Ovary (tissue), 9 donors: ENCODE results near the gene ASPA. TPM values are rescaled to one million over a fixed set of nuclear protein-coding genes. Genes with fewer than 3 reads are reported as not detected.

Experiments used
- DNase-seq, 5 donors: peaks; one replicate each; pipeline ENCODE4 v3.0.0-alpha.2; 2019 to 2020
- H3K27ac ChIP-seq, 2 donors: fragments of 200-600 bp; one replicate each; pipeline versions ENCODE4 v1.5.1 to v1.8.0; 2019 to 2022
- H3K27me3 ChIP-seq: fragments of 200-600 bp; one replicate; pipeline ENCODE4 v1.8.0; 2022
- H3K36me3 ChIP-seq: fragments of 200-600 bp; sonication (generic); one replicate; pipeline ENCODE4 v1.5.1; 2019
- H3K4me1 ChIP-seq: one replicate; pipeline ENCODE4 v1.8.1; 2013; ENCODE audit warnings: mild to moderate bottlenecking, moderate library complexity; ENCODE audit not compliant: insufficient read depth
- H3K4me3 ChIP-seq: fragments of 200-600 bp; sonication (generic); one replicate; pipeline ENCODE4 v1.5.1; 2017
- H3K9me3 ChIP-seq, 2 donors: fragments of 200-600 bp in 1 of 2; sonication (generic) in 1 of 2; one replicate each; pipeline versions ENCODE4 v1.5.1 to v1.8.1; 2013 to 2019; ENCODE audit warnings: mild to moderate bottlenecking in 1 of 2, moderate library complexity in 1 of 2
- CTCF ChIP-seq, 3 donors: fragments of 450-650 bp in 2 of 3; fragments of 200-600 bp in 1 of 3; IDR thresholded peaks; one replicate each; pipeline versions ENCODE4 v1.5.1 to v1.8.0; 2016 to 2022; ENCODE audit warnings: antibody characterized with exemption in 3 of 3, mild to moderate bottlenecking in 1 of 3
- EP300 ChIP-seq: sonication (generic); formaldehyde crosslinking; IDR thresholded peaks from one replicate; pipeline ENCODE4 v1.6.1; 2017; ENCODE audit warnings: antibody characterized with exemption
- POLR2A ChIP-seq: fragments of 450-650 bp; IDR thresholded peaks from one replicate; pipeline ENCODE4 v1.6.1; 2017; ENCODE audit warnings: antibody characterized with exemption, mild to moderate bottlenecking, moderate library complexity
- WGBS, 3 donors: extraction: QIAGEN DNeasy Blood & Tissue Kit in 1 of 3; methylation state at CpG; one replicate each; pipeline versions ENCODE4 v1.1.5 to v1.1.7; 2013 to 2017; 5-methylcytosine and 5-hydroxymethylcytosine counted together
- intact Hi-C, 4 donors: fragments of 100-400 bp; cut with DNase I; formaldehyde crosslinking; loops; one replicate each; pipeline versions ENCODE4 v1.11.0 to v1.15.1; 2022 to 2023
- polyA plus RNA-seq, 2 donors: library from polyadenylated mRNA; stranded (reverse); fragments of 200-250 nt in 1 of 2; fragments of 350-450 nt in 1 of 2; fragmentation: Illumina TruSeq in 1 of 2; extraction: RNeasy Lipid Tissue Mini Kit (QIAGEN cat#74804) in 1 of 2; gene quantifications; one replicate each; pipeline ENCODE4 v1.2.3, GENCODE V29; 2013 to 2014
- total RNA-seq, 7 donors: library from RNA; depleted of rRNA in 2 of 7; stranded (reverse); fragments of >200 nt in 2 of 7; fragmentation: NEBNext Ultra II Directional in 3 of 7; extraction: Animal tissue kit (Norgen Biotek cat#: 25700) in 3 of 7; gene quantifications; one replicate each; pipeline versions ENCODE4 v1.1.0 to v1.2.4, GENCODE V29; 2016 to 2023
- donor health status: DM: no; HTN: no; CAD: no; lungs with moderate emphysema.
- donor health status: DM: no; HTN: no; CAD: no.
- donor health status: Bipolar disorder and iron deficiency.
- donor health status: DM: yes; HTN: yes; CAD: no.
- donor health status: DM: no; HTN: no; CAD: no.
- donor health status: DM: yes; HTN: yes; CAD: no.

Gene ASPA
- total and polyA plus RNA-seq, 9 donors: 0.46 to 10.3 (median 2.9) TPM

- Histone ChIP-seq H3K9me3 (no peaks in the 10 kb centered on the region), H3K36me3 (no peaks in the 10 kb centered on the region), H3K27me3 (no peaks in the 10 kb centered on the region), H3K27ac (no peak within 1 kb of the TSS), H3K4me3 (no peak within 1 kb of the TSS), H3K4me1 (peaks cover 1% of the 10 kb centered on the region)
- intact Hi-C loops: no loop called here
- DNase-seq: no peak
- 95 to 96% (median 96%) methylated on average over 38 of the region's 38 CpGs for WGBS, 3 donors
- TF ChIP-seq EP300 (no peak), CTCF (IDR thresholded peaks at IDR 0.05) (no peak), POLR2A (no peak)
Observed at GRCh38 chr17:3471599-3471998, 4.2 kb upstream of the ASPA start, which contains the start of gene SPATA22. Gene SPATA22 (minus strand): TSS chr17:3471819. CDS start chr17:3469325, 2,494 bp downstream.

- Histone ChIP-seq H3K9me3 (no peaks in the 10 kb centered on the region), H3K27ac (no peak overlapping the region), H3K27me3 (no peaks in the 10 kb centered on the region), H3K4me1 (peaks cover 1% of the 10 kb centered on the region), H3K36me3 (no peaks in the 10 kb centered on the region), H3K4me3 (no peak overlapping the region)
- WGBS, 3 donors: 90 to 93% (median 92%) methylated on average over 21 of the region's 21 CpGs
- TF ChIP-seq EP300 (no peak), CTCF (IDR thresholded peaks at IDR 0.05) (no peak), POLR2A (no peak)
- DNase-seq: no peak
- intact Hi-C loops: no loop called here
Observed at GRCh38 chr17:3472137-3472536, 3.7 kb upstream of the ASPA start.

- intact Hi-C loops: no loop called here
- 6 to 8% (median 7%) methylated on average over 3 of the region's 3 CpGs for WGBS, 3 donors
- Histone ChIP-seq H3K4me1 (peaks cover 1% of the 10 kb centered on the region), H3K36me3 (no peaks in the 10 kb centered on the region), H3K4me3 (no peak overlapping the region), H3K9me3 (no peaks in the 10 kb centered on the region), H3K27ac (peak overlapping the region in 1 of 2 donors; percentile 19), H3K27me3 (no peaks in the 10 kb centered on the region)
- TF ChIP-seq POLR2A (no peak), CTCF (IDR thresholded peaks at IDR 0.05) (no peak), EP300 (no peak)
- no peak for DNase-seq
Observed at GRCh38 chr17:3474212-3474611, 1.6 kb upstream of the ASPA start.

GRCh38 chr17:3475251-3475685 is 529 bp upstream of the ASPA start:
- DNase-seq: no peak

More at GRCh38 chr17:3475251-3475685, 529 bp upstream of the ASPA start:
- no peak overlapping the region for H3K27ac ChIP-seq
- no peaks in the 10 kb centered on the region for H3K36me3 ChIP-seq
- no peak overlapping the region for H3K4me3 ChIP-seq
- H3K27me3 ChIP-seq: no peaks in the 10 kb centered on the region
- H3K4me1 ChIP-seq: peaks cover 1% of the 10 kb centered on the region
- H3K9me3 ChIP-seq: no peaks in the 10 kb centered on the region
- no peak for TF ChIP-seq EP300
- TF ChIP-seq CTCF (IDR thresholded peaks at IDR 0.05): no peak
- TF ChIP-seq POLR2A: no peak
- WGBS, 3 donors: 55 to 64% (median 62%) methylated on average over 4 of the region's 4 CpGs
- intact Hi-C loops: no loop called here
